Measurements from ENCODE around the gene ATP6V0C.
"Not testable (repeated sequence)": the region's sequence is repeated elsewhere in the genome, so short reads cannot be mapped to it uniquely, and the experiment has no call there.

ATP6V0C gene

DNA sequence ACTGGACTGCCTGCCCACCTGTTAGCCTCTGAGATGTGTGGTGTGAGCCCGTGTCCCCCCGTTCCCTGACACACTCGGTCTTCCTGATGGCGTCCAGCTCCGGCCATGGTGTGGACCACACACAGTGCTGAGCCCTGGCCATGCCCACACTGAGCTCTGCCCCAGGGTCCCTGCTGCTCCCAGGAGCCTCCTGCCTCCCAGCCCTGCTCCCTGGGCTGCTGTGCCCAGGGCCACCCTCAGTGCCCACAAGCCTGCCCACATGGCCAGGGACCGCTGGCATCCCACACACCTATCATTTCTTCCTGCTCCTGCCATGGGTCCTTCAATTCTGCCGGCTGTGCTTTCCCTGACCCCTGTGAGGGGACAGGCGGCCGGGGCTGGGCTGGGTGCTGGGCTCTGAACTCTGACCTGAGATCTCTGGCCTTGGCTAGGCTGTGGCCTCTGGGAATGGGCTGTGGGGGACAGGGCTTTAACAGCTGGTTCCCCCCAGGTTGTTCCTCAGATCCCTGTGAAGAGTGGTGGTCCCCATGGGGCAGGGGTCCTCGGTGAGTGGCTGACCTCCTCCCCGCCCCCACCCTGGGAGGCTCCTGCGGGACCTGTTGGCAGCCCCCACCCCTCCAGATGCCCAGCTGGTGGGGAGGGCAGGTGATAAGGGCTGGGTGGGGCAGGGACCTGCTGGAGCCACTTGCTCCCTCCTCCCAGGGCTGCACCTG is 13.5 kb downstream of the ATP6V0C start:
- DNase-seq (ENCODE audit: low read depth in 1 of 2, low spot score in 1 of 2): no peak

- DNase-seq (ENCODE audit: low read depth in 1 of 2, low spot score in 1 of 2): no peak
Observed at GRCh38 chr16:2527784-2528100, 14.0 kb downstream of the ATP6V0C start.

- DNase-seq (ENCODE audit: low read depth in 1 of 2, low spot score in 1 of 2): no peak
Observed at GRCh38 chr16:2528161-2529060, 14.7 kb downstream of the ATP6V0C start.

DNA sequence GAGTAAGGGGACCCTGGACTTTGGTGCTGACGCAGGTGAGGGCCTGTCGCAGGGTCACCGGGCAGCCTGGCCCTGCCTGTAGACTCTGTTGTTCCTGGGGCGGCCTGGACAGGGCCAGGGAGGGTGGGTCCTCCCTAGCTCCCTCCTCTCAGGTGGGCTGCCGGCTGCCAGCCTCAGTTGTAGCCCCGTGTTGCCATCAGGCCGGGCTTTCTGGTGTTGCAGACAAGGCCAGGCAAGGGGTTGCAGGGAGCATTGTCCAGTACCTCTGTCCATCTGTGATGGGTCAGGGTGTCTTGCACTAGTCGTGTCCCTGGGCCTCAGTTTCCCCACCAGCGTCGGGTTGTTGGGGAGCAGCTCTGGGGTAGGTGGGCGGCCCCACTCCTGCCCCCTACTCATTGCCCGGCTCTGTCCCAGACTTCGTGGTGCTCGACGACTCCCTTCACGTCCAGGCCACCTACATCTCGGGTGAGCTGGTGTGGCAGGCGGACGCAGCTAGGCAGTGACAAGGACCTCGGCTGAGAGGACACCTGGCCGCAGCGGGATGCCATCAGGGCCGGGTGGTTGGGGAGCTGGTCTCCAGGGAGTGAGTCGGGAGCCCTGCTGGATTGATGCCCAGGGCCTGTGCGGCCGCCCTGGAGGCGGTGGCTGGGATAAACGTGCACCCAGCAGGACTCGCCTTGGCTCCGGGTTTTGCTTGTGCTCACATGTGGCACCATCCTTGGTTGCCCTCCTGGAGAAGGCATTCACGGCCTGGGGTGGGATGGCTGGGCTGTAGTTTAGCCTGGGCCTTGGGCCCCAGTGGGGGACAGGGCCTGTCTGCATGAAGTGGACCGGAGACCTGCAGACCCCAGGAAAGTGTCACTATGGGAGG is 15.5 kb downstream of the ATP6V0C start:
- no peak for DNase-seq (ENCODE audit: low read depth in 1 of 2, low spot score in 1 of 2)

GRCh38 chr16:2529961-2530628 is 16.3 kb downstream of the ATP6V0C start:
- DNase-seq (ENCODE audit: low read depth in 1 of 2, low spot score in 1 of 2): no peak

DNA sequence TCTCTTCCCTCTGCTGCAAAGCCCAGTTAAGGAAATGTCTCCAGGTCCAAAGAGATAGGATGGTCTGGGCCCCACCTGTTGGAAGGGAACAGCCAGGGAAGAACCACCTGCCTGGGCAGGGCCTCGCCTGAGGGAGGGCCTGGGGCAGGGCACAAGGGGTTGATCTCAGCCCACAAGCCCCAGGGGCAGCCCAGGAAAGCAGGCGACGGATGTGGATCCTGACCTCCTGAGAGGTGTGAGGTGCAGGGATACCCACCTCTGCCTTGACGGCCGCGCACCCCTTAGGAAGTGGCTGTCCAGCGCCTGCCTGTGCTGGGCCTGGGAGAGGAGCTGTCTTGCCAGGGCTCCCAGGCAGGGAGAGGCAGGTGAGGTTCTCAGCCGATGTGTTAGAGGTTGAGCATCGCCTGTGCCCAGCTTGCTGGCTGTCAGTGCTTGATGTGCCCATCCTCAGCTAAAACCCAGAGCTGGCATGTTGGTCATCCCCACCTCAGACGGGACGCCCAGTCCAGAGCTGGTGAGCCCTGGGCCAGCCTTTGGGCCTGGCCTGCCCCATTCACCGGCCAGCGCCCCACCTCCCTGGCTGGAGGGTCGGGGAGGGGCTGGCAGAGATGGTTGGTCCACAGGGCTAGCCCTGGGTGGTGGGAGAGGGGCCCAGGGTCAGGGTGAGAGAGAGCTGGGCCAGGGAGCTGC is 17.0 kb downstream of the ATP6V0C start:
- DNase-seq (ENCODE audit: low read depth in 1 of 2, low spot score in 1 of 2): no peak

DNA sequence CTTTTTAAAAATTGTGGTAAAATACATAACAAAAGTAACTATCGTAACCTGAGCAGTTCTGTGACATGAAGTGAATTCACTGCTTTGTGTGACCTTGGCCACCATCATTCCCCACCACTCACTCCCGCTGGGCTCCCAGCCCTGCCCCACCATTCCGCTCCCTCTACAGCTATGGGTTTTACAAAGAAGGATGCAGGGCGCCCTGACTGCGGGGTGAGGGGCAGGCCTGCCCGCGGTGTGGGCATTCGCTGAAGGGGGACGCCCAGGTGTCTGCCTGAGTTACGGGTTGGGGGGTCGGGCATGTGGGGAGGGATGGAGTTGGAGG is 17.6 kb downstream of the ATP6V0C start, which contains the start of gene CEMP1:
TSS of gene CEMP1 (minus strand) at position 38 of the 325 bp plus-strand sequence. CDS start 335 bp downstream, outside the sequence.
- DNase-seq (ENCODE audit: low read depth in 1 of 2, low spot score in 1 of 2): no peak

GRCh38 chr16:2531696-2532493 is 18.1 kb downstream of the ATP6V0C start:
- DNase-seq (ENCODE audit: low read depth in 1 of 2, low spot score in 1 of 2): peak; percentile 93 to 96

DNA sequence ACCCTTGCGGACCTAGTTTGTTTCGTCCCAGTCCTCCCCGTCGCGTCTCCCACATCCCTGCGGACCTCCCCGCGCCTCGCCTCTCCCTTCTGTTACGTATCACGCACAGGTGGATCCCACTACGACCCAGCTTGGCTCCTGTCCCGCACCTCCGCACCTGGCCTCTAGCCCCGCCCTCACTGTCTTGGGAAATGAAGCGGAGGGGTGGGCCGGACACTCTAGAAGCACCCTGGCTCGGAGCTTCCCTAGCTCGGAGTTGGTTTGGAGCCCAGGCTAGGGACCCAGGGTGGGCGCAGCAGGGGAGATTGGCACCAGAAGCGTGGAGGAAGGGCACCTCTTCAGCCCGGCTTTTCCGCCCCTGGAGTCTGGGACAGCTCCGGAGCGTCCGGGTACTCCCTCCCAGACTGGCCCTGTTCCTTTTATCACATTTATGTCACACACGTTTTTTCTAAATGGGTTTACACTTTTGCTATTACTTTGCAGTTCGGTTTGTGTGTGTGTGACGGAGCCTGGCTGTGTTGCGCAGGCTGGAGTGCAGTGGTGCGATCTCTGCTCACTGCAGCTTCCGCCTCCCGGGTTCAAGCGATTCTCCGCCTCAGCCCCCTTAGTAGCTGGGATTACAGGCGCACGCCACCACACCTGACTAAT is 18.9 kb downstream of the ATP6V0C start:
- DNase-seq (ENCODE audit: low read depth in 1 of 2, low spot score in 1 of 2): peak in 1 of 2 donors; percentile 33

DNA sequence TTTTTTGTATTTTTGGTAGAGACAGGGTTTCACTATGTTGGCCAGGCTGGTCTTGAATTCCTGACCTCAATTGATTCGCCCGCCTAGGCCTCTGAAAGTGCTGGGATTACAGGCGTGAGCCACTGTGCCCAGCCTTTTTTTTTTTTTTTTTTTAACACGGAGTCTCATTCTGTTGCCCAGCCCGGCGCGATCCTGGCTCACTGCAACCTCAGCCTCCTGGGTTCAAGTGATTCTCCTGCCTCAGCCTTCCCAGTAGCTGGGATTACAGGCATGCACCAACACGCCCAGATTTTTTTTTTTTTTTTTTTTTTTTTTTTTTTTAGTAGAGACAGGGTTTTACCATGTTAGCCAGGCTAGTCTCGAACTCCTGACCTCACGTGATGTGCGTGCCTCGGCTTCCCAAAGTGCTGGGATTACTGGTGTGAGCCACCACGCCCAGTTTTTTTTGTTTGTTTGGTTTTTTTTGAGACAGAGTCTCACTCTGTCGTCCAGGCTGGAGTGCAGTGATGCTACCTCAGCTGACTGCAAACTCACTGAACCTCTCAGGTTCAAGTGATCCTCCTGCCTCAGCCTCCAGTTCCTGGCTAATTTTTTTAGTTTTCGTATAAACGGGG is 19.5 kb downstream of the ATP6V0C start:
- not testable (repeated sequence) for DNase-seq (ENCODE audit: low read depth in 1 of 2, low spot score in 1 of 2)

DNA sequence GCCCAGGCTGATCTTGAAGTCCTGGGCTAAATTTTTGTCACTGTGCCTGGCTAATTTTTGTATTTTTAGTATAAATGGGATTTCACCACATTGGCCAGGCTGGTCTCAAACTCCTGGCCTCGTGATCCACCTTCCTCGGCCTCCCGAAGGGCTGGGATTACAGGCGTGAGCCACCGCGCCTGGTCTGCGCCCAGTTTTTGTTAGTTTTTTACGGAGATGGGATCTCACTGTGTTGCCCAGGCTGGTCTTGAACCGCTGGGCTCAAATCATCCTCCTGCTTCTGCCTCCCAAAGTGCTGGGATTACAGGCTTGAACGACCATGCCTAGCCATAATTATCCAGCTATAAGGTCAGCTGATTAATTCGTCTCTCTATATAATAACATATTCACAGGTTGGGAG is 20.2 kb downstream of the ATP6V0C start:
- DNase-seq (ENCODE audit: low read depth in 1 of 2, low spot score in 1 of 2): no peak

GRCh38 chr16:2534335-2534734 is 20.6 kb downstream of the ATP6V0C start:
- DNase-seq (ENCODE audit: low read depth in 1 of 2, low spot score in 1 of 2): not testable (repeated sequence)

GRCh38 chr16:2535625-2536013 is 21.9 kb downstream of the ATP6V0C start:
- no peak for DNase-seq (ENCODE audit: low read depth in 1 of 2, low spot score in 1 of 2)

DNA sequence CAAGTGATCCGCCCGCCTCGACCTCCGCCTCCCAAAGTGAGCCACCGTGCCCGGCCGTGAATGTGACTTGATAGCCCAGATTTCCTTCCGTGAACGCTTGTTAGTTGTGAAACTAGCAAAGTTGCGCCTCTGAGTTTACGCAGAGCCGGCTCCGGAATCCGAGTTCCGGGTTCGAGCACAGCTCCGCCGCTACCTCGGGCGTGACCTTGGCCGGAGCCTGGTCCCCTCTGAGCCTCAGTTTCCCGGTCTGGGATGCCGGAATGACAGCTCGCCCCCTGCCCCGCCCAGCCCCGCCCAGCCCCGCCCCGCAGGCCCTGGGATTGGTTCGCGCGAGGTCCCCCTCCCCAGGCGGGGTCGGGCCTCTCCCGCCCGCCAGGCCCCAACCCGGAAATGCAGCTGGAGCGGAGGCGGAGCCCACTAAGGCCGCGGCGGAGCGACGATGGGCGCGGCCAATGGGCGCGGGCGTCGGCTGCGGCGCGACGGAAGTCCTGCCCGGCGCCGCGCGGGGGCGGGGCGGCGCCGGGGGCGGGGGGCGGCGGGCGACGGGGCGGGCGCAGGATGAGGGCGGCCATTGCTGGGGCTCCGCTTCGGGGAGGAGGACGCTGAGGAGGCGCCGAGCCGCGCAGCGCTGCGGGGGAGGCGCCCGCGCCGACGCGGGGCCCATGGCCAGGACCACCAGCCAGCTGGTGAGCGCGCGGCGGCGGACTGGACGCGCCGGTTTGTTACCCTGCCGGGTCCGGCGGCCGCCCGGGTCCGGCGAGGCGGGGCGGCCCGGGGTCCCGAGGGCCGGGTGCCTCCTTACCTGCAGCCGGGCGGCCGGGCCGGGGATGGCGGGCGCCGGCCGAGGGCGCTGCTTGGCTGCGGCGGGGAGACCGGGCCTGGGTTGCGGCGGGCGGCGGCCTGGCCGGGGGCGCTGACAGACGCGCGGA is 24.0 kb downstream of the ATP6V0C start, which contains the start of gene PDPK1:
TSS of gene PDPK1 (plus strand) at position 571 of the 929 bp plus-strand sequence. CDS start at position 663, 92 bp downstream.
- DNase-seq (ENCODE audit: low read depth in 1 of 2, low spot score in 1 of 2): peak; percentile 82 to 89

DNA sequence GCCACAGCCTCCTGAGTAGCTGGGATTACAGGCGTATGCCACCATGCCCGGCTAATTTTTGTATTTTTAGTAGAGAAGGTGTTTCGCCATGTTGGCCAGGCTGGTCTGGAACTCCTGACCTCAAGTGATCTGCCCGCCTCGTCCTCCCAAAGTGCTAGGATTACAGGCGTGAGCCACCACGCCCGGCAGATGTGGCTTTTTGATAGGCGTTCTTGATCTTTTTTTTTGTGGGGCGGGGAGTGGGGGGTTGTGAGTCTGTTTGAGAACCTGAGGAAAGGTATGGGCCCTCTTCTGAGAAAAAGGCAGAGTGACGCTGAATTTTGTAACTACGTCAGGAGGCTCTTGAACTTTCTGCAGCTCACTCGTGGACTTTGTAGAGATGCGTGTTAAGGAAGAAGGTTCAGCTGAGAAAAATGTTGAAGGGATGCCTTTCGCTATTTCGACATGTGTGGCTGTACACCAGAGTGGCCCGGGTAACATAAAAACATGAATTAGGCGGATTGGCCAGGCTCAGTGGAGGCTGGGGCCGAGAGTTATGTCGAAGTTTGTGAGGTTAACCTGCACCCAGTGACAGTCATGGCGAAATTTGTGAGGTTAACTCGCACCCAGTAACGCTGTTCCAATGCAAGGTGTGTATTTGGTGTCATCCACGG is 25.6 kb downstream of the ATP6V0C start:
- not testable (repeated sequence) for DNase-seq (ENCODE audit: low read depth in 1 of 2, low spot score in 1 of 2)

DNA sequence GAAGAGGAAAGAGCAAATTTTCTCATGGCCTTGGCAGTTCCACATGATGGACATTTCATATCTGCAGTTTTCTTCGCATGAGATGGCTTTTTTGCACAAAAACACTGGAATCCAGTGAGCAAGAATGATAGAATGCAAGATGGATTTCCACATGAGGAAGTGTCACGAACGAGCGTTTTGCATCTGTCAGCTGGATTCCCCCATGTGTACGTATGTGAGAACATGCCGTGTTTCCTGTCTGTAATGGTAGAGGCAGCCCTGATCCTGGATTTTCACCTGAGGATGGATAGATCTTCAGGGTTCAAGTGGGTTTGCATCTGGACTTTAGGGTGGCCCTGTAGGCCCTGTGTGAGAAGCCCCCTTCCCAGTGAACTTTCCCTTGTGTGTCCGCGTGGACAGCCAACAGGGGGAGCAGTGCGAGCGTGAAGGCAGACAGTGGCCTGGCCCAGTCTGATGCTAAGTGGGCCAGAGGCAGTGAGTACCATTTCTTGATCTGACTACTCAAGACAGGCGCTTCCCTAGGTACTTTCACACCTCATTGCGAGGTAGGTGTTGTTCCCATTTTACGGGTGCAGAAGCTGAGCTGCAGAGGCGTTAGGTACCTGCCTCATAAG is 26.2 kb downstream of the ATP6V0C start:
- not testable (repeated sequence) for DNase-seq (ENCODE audit: low read depth in 1 of 2, low spot score in 1 of 2)
